NCI-H2227 treated with DMSO at 0.1 percent for 48 hours (cell line): ENCODE results near the gene HTRA3.

ENCODE experiments used
- DNase-seq: peaks from one replicate; lab custom pipeline; 2025; lab: John Stamatoyannopoulos, UW

Gene HTRA3

DNA sequence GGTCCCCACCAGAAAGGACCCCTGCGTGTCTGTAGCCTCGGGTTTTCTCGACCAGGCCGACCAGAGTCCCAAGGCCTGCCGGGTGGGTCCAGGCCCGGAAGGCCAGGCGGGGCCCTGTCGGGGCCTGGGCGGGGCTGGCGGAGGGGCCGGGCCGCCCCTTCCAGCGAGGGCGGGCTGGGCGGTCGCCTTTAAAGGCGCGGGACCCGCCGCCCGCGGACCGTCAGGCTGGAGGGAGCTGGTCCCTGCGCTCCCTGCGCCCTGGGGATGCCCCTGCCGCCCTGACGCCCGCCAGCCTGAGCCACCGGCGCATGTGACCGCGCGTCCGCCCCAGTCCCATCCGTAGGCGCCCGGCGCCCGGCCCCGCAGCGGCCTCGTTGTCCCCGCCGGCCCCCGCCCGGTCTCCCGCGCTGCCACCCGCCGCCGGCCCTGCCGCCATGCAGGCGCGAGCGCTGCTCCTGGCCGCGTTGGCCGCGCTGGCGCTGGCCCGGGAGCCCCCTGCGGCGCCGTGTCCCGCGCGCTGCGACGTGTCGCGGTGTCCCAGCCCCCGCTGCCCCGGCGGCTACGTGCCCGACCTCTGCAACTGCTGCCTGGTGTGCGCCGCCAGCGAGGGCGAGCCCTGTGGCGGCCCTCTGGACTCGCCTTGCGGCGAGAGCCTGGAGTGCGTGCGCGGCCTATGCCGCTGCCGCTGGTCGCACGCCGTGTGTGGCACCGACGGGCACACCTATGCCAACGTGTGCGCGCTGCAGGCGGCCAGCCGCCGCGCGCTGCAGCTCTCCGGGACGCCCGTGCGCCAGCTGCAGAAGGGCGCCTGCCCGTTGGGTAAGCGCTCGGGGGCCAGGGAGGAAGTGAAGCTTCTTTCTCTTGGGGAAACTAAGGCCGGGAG, at the start of gene HTRA3:
TSS of gene HTRA3 (plus strand) at position 220 of the 883 bp plus-strand sequence. CDS start at position 435, 215 bp downstream.
- DNase-seq, result peak; percentile 1

- DNase-seq, result no peak
These were observed 48.7 kb upstream of the HTRA3 start for GRCh38 chr4:8220661-8221450.

- DNase-seq, result no peak
These were observed 48.1 kb upstream of the HTRA3 start for GRCh38 chr4:8221476-8221875.

GRCh38 chr4:8221985-8222384, 47.6 kb upstream of the HTRA3 start:
- no peak for DNase-seq

- DNase-seq, result no peak
These were observed 46.8 kb upstream of the HTRA3 start for GRCh38 chr4:8222609-8223388.

DNA sequence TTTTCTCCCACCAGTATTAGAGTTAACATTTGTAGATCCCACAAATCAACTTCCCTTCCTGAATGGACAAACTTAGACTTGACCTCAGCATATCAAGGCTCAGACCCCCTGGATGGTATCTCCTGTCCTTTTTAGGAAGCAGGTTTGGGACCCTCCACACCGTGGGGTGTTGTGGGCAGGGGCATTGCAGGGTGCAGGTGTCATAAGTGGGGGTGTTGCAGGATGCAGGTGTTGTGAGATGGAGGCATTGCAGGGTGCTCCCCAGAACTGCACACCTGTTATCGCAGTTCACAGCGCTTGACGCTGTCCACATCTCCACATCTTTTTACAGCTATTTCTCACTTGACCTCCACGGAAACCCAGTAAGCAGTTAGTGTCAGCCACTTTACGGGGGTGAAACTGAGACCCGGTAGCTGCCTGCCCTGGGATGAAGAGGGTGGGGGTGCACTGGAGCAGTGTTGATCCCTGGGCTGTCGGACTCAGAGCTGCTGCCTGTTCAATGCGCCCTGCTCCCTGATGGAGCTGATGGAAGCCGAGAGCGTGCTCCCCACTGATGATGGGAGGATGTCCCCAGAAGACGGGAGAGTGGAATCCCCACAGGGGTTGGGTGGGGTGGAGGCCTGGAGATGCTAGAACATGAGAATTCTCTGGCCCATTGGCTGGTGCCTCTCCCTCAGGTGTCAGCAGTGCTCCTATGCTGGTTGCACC, 45.1 kb upstream of the HTRA3 start:
- no peak for DNase-seq

DNA sequence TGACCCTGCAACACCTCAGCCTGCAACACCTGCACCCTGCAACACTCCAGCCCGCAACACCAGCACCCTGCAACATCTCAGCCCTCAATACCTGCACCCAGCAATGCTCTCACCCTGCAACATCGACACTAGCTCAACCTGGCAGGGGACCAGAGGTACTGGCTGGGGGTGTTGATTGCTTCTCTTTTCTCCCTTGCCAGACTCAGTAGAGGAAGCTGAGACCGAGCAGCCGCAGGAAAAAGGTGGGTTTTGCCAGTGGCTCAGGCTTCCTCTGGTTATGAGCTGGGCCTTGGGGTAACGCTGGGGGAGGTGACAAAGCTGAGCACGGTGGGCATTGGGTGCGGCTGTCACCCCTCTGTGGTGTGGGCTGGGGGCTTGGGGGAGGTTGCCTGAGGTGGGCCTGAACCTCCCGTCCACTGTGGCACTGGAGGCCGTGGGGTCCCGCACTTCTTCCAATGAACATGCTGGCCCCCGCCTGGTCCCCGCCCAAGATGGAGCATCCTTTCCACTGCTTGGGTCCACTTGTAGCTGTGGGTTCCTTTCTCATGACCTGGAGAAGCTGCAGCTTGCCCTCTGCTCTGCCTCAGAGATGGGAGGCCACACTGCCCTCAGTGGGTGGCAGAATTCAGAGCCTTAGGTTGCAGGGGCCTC, 44.5 kb upstream of the HTRA3 start:
- no peak for DNase-seq

DNA sequence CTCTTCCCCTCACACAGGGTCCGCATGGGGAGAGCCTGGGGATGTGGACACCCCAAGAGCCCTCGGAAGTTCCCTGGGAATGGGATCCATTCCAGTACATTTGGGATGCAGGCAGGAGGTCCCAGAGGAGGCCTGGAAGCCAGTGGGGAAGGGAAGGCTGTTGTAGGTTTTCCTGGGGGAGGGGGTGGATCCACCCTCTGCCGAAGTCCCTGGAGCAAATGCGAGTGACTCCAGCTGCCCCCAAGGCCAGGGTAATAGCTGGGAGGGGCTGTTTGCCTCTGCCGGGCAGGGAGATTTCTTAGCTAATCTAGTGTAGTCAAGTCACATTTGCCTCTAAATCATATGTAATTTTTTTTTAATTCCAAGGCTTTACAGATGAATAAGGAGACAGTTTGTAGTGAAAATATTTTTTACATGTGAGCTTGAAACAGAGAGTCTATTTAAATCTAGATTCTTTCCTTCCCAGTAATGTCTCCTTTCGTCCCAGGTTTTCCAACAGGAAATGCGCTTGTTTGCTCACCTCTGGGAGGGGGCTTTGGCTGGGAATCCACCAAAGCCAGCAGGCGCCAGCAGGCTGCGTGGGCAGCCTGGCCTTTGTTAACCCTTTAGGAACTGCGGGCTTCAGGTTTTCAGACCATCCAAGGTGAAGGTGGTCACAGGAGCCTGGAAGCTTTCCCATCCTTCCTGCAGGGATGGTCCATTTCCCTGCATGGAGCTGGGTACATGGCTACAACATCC, 43.7 kb upstream of the HTRA3 start:
- DNase-seq, result no peak

GRCh38 chr4:8227201-8227770, 42.3 kb upstream of the HTRA3 start:
- no peak for DNase-seq

DNA sequence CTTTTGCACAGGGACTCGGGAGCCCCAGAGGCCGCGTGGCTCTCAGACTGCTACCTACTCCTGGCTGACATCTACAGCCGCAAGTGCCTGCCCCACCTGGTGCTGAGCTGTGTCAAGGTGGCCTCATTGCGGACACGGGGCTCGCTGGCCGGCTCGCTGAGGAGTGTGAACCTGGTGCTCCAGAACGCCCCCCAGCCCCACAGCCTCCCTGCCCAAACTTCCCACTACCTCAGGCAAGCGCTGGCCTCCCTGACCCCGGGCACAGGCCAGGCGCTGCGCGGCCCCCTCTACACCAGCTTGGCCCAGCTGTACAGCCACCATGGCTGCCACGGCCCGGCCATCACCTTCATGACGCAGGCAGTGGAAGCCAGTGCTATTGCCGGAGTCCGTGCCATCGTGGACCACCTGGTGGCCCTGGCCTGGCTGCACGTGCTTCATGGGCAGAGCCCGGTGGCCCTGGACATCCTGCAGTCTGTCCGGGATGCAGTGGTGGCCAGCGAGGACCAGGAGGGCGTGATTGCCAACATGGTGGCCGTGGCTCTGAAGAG, 41.7 kb upstream of the HTRA3 start:
- no peak for DNase-seq

DNA sequence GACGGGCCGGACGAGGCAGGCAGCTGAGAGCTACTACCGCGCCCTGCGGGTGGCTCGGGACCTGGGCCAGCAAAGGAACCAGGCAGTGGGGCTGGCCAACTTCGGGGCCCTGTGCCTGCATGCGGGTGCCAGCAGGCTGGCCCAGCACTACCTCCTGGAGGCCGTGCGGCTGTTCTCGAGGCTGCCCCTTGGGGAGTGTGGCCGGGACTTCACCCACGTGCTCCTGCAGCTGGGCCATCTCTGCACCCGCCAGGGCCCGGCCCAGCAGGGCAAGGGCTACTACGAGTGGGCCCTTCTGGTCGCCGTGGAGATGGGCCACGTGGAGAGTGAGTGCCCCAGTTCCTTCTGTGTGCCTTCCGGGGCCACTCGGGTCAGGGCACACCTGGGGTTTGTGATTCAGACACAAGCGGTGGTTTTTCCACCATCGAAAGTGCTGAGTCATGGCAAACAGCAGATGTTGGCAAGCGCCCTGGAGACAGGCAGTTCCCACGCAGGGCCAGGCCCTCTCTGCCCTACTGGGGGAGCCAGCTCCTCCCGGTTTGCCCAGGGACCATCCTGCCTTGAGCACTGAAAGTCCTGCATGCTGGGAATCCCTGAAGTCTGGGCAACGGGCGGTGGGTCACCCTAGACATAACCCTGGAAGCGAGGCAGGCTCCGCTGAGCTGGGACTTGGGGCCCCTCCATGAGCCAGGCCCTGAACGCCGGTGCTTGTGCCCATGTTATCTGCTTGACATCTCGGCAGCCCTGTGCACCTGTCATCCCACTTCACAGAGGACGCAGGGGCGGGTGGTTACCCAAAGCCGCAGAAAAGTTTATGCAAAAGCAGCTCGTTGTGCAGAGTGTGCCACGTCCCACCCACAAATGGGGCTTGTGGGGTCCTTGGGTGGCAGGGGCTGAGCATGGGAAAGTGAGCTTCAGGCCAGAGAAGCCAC, 41.0 kb upstream of the HTRA3 start:
- no peak for DNase-seq

DNA sequence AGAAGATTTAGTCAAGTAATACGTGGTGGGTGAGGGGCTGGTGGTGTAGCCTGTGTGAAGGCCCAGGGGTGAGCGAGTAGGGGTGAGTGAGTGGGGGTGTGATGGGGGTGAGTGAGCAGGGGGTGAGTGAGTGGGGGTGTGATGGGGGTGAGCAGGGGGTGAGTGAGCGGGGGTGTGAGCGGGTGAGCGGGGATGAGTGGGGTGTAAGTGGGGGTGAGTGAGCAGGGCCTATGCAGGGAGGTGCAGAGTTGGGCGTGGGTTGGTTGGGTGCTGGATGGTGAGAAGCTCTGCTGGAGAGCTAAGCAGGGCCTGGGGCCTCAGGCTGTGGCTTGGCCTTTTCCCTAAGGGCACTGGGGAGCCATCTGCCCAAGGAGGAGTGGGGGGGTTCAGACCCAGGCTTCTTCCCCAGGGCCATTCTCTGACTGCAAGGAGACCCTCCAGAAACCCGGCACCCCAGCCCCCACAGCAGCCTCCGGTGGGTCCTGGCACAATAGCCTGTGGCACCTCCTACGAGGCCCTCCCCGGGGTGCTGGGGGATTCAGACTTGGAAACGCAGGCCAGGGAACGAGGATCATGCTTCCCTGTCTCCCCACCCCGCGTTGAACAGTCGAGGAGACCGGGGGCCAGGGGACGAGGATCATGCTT, 40.1 kb upstream of the HTRA3 start:
- no peak for DNase-seq

DNA sequence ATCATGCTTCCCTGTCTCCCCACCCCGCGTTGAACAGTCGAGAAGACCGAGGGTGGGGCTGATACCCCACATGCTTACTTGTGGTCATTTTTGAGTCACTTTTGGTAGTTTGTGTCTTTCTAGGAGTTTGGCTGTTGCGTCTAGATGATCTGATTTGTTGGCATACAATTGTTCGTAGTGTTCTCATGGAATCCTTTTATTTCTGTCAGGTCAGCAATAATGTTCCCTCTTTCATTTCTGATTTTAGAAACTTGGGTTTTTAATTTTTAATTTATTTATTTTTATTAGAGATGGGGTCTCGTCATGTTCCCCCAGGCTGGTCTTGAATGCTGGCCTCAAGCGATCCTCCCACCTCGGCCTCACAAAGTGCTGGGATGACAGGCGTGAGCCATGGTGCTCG, 39.5 kb upstream of the HTRA3 start:
- no peak for DNase-seq

GRCh38 chr4:8230891-8231290, 38.7 kb upstream of the HTRA3 start:
- DNase-seq, result no peak

DNA sequence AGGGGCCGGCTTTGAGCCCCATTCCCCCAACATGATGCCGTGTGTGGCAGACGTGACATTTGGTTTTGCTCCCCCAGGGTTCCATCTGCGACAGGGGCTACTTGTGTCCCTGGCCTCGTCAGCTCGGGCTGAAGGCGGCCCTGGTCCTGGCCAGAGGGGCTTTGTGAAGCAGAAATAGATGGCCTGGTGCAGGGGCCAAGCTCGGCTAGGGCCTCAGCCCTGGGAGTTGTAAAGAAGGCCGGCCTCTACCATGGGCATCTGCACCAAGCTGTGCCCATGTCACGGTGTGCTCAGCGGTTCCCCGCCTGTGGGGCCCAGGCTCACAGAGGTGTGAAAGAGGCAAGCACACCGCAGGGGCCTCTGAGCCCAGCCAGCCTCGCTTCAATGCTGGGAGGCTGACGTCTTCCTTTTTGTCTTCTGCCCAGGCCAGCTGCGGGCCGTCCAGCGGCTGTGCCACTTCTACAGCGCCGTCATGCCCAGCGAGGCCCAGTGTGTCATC, 38.0 kb upstream of the HTRA3 start:
- DNase-seq, result no peak

- DNase-seq, result no peak
These were observed 36.8 kb upstream of the HTRA3 start for GRCh38 chr4:8232748-8233147.

GRCh38 chr4:8233672-8234484, 35.7 kb upstream of the HTRA3 start:
- DNase-seq, result no peak
